ENCODE results near the gene PRPF31. TPM values are rescaled to one million over a fixed set of nuclear protein-coding genes. Genes with fewer than 3 reads are reported as not detected.

Gene PRPF31
- total RNA-seq, 5 donors from 2014 or later (not counting 1 experiment from before 2014, with no cell fraction given): 56.3 to 75.3 (median 69.8) TPM

- POLR2A ChIA-PET: no interaction called here
- peaks cover 38 to 89% of the 10 kb centered on the region in 2 donors for H3K36me3 ChIP-seq (ENCODE audit: control insufficient read depth in 2 of 2, extremely low read depth in 1 of 2, insufficient read depth in 1 of 2, low read length in 1 of 2)
- H3K9me3 Mint-ChIP-seq: no peaks in the 10 kb centered on the region
These were observed 37.4 kb downstream of the PRPF31 start for GRCh38 chr19:54152878-54153524.

GRCh38 chr19:54153731-54154326 lies 38.3 kb downstream of the PRPF31 start:
- no peak for DNase-seq
- Histone ChIP-seq H3K27me3 (replicated peaks in 1 of 2; ENCODE audit: control insufficient read depth in 2 of 2, extremely low read depth in 1 of 2, insufficient read depth in 2 of 2, low read length in 1 of 2) (no peaks in the 10 kb centered on the region), H3K4me3 (ENCODE audit: control insufficient read depth in 1 of 2, extremely low read depth in 1 of 2, low read length in 1 of 2) (no peak overlapping the region), H3K36me3 (ENCODE audit: control insufficient read depth in 2 of 2, extremely low read depth in 1 of 2, insufficient read depth in 1 of 2, low read length in 1 of 2) (peaks cover 35 to 89% of the 10 kb centered on the region in 2 donors), H3K4me1 (ENCODE audit: control insufficient read depth in 1 of 2, extremely low read depth in 1 of 2, insufficient read depth in 2 of 2, low read length in 2 of 2) (peaks cover 38 to 63% of the 10 kb centered on the region in 2 experiments), H3K27ac (ENCODE audit: low read length) (peak overlapping the region; percentile 24), H3K9me3 (no peaks in the 10 kb centered on the region)
- no peak for ATAC-seq (replicated peaks in 1 of 4)
- ChIA-PET POLR2A (no interaction called here), CTCF (no interaction called here)
- peaks cover 37 to 46% (median 43%) of the 10 kb centered on the region in 3 donors for H3K4me1 Mint-ChIP-seq
- peaks cover 60% of the 10 kb centered on the region for H3K36me3 Mint-ChIP-seq
- no peaks in the 10 kb centered on the region for H3K27me3 Mint-ChIP-seq
- H3K27ac Mint-ChIP-seq: peak overlapping the region; percentile 50 to 82
- peak overlapping the region in 1 of 3 donors; percentile 60 for H3K4me3 Mint-ChIP-seq
- WGBS (ENCODE audit: insufficient coverage): 89% methylated on average over 7 of the region's 10 CpGs
- no peaks in the 10 kb centered on the region for H3K9me3 Mint-ChIP-seq

More at GRCh38 chr19:54152878-54153524, 37.4 kb downstream of the PRPF31 start:
- peak overlapping the region; percentile 12 to 44 for H3K27ac Mint-ChIP-seq
- no peak for ATAC-seq (replicated peaks in 1 of 4)
- H3K9me3 ChIP-seq: no peaks in the 10 kb centered on the region
- no peak overlapping the region for H3K4me3 Mint-ChIP-seq
- H3K4me1 Mint-ChIP-seq: peaks cover 29 to 38% (median 35%) of the 10 kb centered on the region in 3 donors
- H3K27me3 Mint-ChIP-seq: no peaks in the 10 kb centered on the region
- CTCF ChIA-PET: no interaction called here
- peaks cover 58% of the 10 kb centered on the region for H3K36me3 Mint-ChIP-seq
- no peaks in the 10 kb centered on the region for H3K27me3 ChIP-seq (replicated peaks in 1 of 2; ENCODE audit: control insufficient read depth in 2 of 2, extremely low read depth in 1 of 2, insufficient read depth in 2 of 2, low read length in 1 of 2)
- DNase-seq: no peak
- H3K4me3 ChIP-seq (ENCODE audit: control insufficient read depth in 1 of 2, extremely low read depth in 1 of 2, low read length in 1 of 2): no peak overlapping the region
- no peak overlapping the region for H3K27ac ChIP-seq (ENCODE audit: low read length)
- WGBS (ENCODE audit: insufficient coverage): 98% methylated on average over 12 of the region's 25 CpGs
- H3K4me1 ChIP-seq (ENCODE audit: control insufficient read depth in 1 of 2, extremely low read depth in 1 of 2, insufficient read depth in 2 of 2, low read length in 2 of 2): peaks cover 30 to 55% of the 10 kb centered on the region in 2 experiments

GRCh38 chr19:54154603-54155345 lies 39.2 kb downstream of the PRPF31 start:
- CTCF ChIA-PET: no interaction called here
- peaks cover 53% of the 10 kb centered on the region for H3K36me3 Mint-ChIP-seq
- POLR2A ChIA-PET: no interaction called here

GRCh38 chr19:54155694-54156093 lies 40.1 kb downstream of the PRPF31 start:
- DNase-seq (no peak), ATAC-seq (replicated peaks in 1 of 4) (no peak)
- peaks cover 46 to 75% of the 10 kb centered on the region in 2 experiments for H3K4me1 ChIP-seq (ENCODE audit: control insufficient read depth in 1 of 2, extremely low read depth in 1 of 2, insufficient read depth in 2 of 2, low read length in 2 of 2)
- WGBS (ENCODE audit: insufficient coverage): 70% methylated on average over 2 of the region's 19 CpGs
- H3K4me3 ChIP-seq (ENCODE audit: control insufficient read depth in 1 of 2, extremely low read depth in 1 of 2, low read length in 1 of 2): no peak overlapping the region
- H3K27me3 ChIP-seq (replicated peaks in 1 of 2; ENCODE audit: control insufficient read depth in 2 of 2, extremely low read depth in 1 of 2, insufficient read depth in 2 of 2, low read length in 1 of 2): no peaks in the 10 kb centered on the region
- ChIA-PET POLR2A (interaction anchor here in 1 of 2 donors (0.5 kb wide), 1 partner anchor 285 kb away, joined by 3 read pairs; no protein-coding TSS in a partner anchor), CTCF (interaction anchor here in 1 of 2 donors (0.5 kb wide), 1 partner anchor 9 kb away, joined by 3 read pairs; no protein-coding TSS in a partner anchor)
- Mint-ChIP-seq H3K4me1 (peaks cover 53 to 63% (median 56%) of the 10 kb centered on the region in 3 donors), H3K27ac (no peak overlapping the region), H3K9me3 (no peaks in the 10 kb centered on the region), H3K4me3 (peak overlapping the region in 1 of 3 donors; percentile 40), H3K27me3 (no peaks in the 10 kb centered on the region), H3K36me3 (peaks cover 49% of the 10 kb centered on the region)
- H3K9me3 ChIP-seq: no peaks in the 10 kb centered on the region
- peaks cover 21 to 74% of the 10 kb centered on the region in 2 donors for H3K36me3 ChIP-seq (ENCODE audit: control insufficient read depth in 2 of 2, extremely low read depth in 1 of 2, insufficient read depth in 1 of 2, low read length in 1 of 2)
- H3K27ac ChIP-seq (ENCODE audit: low read length): no peak overlapping the region

More at GRCh38 chr19:54154603-54155345, 39.2 kb downstream of the PRPF31 start:
- ATAC-seq (replicated peaks in 1 of 4): peak; percentile 2 to 24 (median 10)
- Mint-ChIP-seq H3K9me3 (no peaks in the 10 kb centered on the region), H3K4me1 (peaks cover 45 to 53% (median 47%) of the 10 kb centered on the region in 3 donors), H3K4me3 (peak overlapping the region in 2 of 3 donors; percentile 17 to 60), H3K27ac (peak overlapping the region; percentile 50 to 82), H3K27me3 (no peaks in the 10 kb centered on the region)
- peak in 33 of 35 experiments; percentile 39 to 77 (median 59) for DNase-seq
- peaks cover 28 to 79% of the 10 kb centered on the region in 2 donors for H3K36me3 ChIP-seq (ENCODE audit: control insufficient read depth in 2 of 2, extremely low read depth in 1 of 2, insufficient read depth in 1 of 2, low read length in 1 of 2)
- H3K27ac ChIP-seq (ENCODE audit: low read length): peak overlapping the region; percentile 36
- H3K27me3 ChIP-seq (replicated peaks in 1 of 2; ENCODE audit: control insufficient read depth in 2 of 2, extremely low read depth in 1 of 2, insufficient read depth in 2 of 2, low read length in 1 of 2): no peaks in the 10 kb centered on the region
- H3K4me1 ChIP-seq (ENCODE audit: control insufficient read depth in 1 of 2, extremely low read depth in 1 of 2, insufficient read depth in 2 of 2, low read length in 2 of 2): peaks cover 41 to 67% of the 10 kb centered on the region in 2 experiments
- 29% methylated on average over 6 of the region's 18 CpGs for WGBS (ENCODE audit: insufficient coverage)
- H3K9me3 ChIP-seq: no peaks in the 10 kb centered on the region
- H3K4me3 ChIP-seq (ENCODE audit: control insufficient read depth in 1 of 2, extremely low read depth in 1 of 2, low read length in 1 of 2): peak overlapping the region in 1 of 2 donors; percentile 35

GRCh38 chr19:54156490-54156889 lies 40.9 kb downstream of the PRPF31 start:
- Histone ChIP-seq H3K4me3 (ENCODE audit: control insufficient read depth in 1 of 2, extremely low read depth in 1 of 2, low read length in 1 of 2) (no peak overlapping the region), H3K4me1 (ENCODE audit: control insufficient read depth in 1 of 2, extremely low read depth in 1 of 2, insufficient read depth in 2 of 2, low read length in 2 of 2) (peaks cover 46 to 79% of the 10 kb centered on the region in 2 experiments), H3K36me3 (ENCODE audit: control insufficient read depth in 2 of 2, extremely low read depth in 1 of 2, insufficient read depth in 1 of 2, low read length in 1 of 2) (peaks cover 19 to 68% of the 10 kb centered on the region in 2 donors), H3K9me3 (no peaks in the 10 kb centered on the region), H3K27ac (ENCODE audit: low read length) (no peak overlapping the region), H3K27me3 (replicated peaks in 1 of 2; ENCODE audit: control insufficient read depth in 2 of 2, extremely low read depth in 1 of 2, insufficient read depth in 2 of 2, low read length in 1 of 2) (no peaks in the 10 kb centered on the region)
- POLR2A ChIA-PET: no interaction called here
- Mint-ChIP-seq H3K36me3 (peaks cover 44% of the 10 kb centered on the region), H3K4me1 (peaks cover 57 to 68% (median 61%) of the 10 kb centered on the region in 3 donors), H3K27ac (peak overlapping the region in 1 of 2 donors; percentile 66), H3K9me3 (no peaks in the 10 kb centered on the region), H3K4me3 (peak overlapping the region in 1 of 3 donors; percentile 56), H3K27me3 (no peaks in the 10 kb centered on the region)
- CTCF ChIA-PET: interaction anchor here in 1 of 2 donors (1.2 kb wide), 1 partner anchor 20 kb away, joined by 4 read pairs; the partner anchor contains the start of gene CNOT3
- DNase-seq: no peak
- no peak for ATAC-seq (replicated peaks in 1 of 4)
- WGBS (ENCODE audit: insufficient coverage): 93% methylated on average over 5 of the region's 11 CpGs

- Mint-ChIP-seq H3K4me3 (peak overlapping the region; percentile 26 to 56 (median 37)), H3K9me3 (no peaks in the 10 kb centered on the region), H3K27me3 (no peaks in the 10 kb centered on the region), H3K4me1 (peaks cover 59 to 71% (median 64%) of the 10 kb centered on the region in 3 donors), H3K36me3 (peaks cover 40% of the 10 kb centered on the region), H3K27ac (peak overlapping the region; percentile 40 to 66)
- peaks cover 16 to 63% of the 10 kb centered on the region in 2 donors for H3K36me3 ChIP-seq (ENCODE audit: control insufficient read depth in 2 of 2, extremely low read depth in 1 of 2, insufficient read depth in 1 of 2, low read length in 1 of 2)
- whole genome bisulfite sequencing (ENCODE audit: insufficient coverage): 96% methylated on average over 3 of the region's 3 CpGs
- DNase-seq: no peak
- H3K9me3 ChIP-seq: no peaks in the 10 kb centered on the region
- ChIA-PET CTCF (interaction anchor here in 1 of 2 donors (1.2 kb wide), 1 partner anchor 20 kb away, joined by 4 read pairs; the partner anchor contains the start of gene CNOT3), POLR2A (no interaction called here)
- H3K27ac ChIP-seq (ENCODE audit: low read length): no peak overlapping the region
- ATAC-seq (replicated peaks in 1 of 4): no peak
- no peak overlapping the region for H3K4me3 ChIP-seq (ENCODE audit: control insufficient read depth in 1 of 2, extremely low read depth in 1 of 2, low read length in 1 of 2)
- peaks cover 46 to 83% of the 10 kb centered on the region in 2 experiments for H3K4me1 ChIP-seq (ENCODE audit: control insufficient read depth in 1 of 2, extremely low read depth in 1 of 2, insufficient read depth in 2 of 2, low read length in 2 of 2)
- H3K27me3 ChIP-seq (replicated peaks in 1 of 2; ENCODE audit: control insufficient read depth in 2 of 2, extremely low read depth in 1 of 2, insufficient read depth in 2 of 2, low read length in 1 of 2): no peaks in the 10 kb centered on the region
These were observed 41.4 kb downstream of the PRPF31 start for GRCh38 chr19:54156953-54157352.

Measured in T-cell (primary cell).